Right lobe of liver (tissue), 4 donors: ENCODE measurements around the gene COL4A3.

Experiments used
- POLR2A ChIP-seq: fragments of 450-650 bp; IDR thresholded peaks from one replicate; pipeline ENCODE4 v1.6.1; 2017; ENCODE audit warnings: antibody characterized with exemption, mild to moderate bottlenecking
- TF ChIP-seq, protein P1 (sequence below), 4 donors: fragments of 200-600 bp in 3 of 4; fragments of 450-650 bp in 1 of 4; IDR thresholded peaks; one replicate each; pipeline versions ENCODE4 v1.5.1 to v1.8.0; 2016 to 2022; ENCODE audit warnings: antibody characterized with exemption in 4 of 4, mild to moderate bottlenecking in 2 of 4
- donor health status: DM: no; HTN: no; CAD: no.
- donor health status: DM: no; HTN: no; CAD: no.
- donor health status: DM: no; HTN: yes; CAD: no.

- TF ChIP-seq, protein P1, sequence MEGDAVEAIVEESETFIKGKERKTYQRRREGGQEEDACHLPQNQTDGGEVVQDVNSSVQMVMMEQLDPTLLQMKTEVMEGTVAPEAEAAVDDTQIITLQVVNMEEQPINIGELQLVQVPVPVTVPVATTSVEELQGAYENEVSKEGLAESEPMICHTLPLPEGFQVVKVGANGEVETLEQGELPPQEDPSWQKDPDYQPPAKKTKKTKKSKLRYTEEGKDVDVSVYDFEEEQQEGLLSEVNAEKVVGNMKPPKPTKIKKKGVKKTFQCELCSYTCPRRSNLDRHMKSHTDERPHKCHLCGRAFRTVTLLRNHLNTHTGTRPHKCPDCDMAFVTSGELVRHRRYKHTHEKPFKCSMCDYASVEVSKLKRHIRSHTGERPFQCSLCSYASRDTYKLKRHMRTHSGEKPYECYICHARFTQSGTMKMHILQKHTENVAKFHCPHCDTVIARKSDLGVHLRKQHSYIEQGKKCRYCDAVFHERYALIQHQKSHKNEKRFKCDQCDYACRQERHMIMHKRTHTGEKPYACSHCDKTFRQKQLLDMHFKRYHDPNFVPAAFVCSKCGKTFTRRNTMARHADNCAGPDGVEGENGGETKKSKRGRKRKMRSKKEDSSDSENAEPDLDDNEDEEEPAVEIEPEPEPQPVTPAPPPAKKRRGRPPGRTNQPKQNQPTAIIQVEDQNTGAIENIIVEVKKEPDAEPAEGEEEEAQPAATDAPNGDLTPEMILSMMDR (IDR thresholded peaks at IDR 0.05): no peak
- no peak for TF ChIP-seq POLR2A
Observed at GRCh38 chr2:227154986-227155774, 9.2 kb upstream of the COL4A3 start.
